ENCODE data around the gene PCDH9.
"Not testable (repeated sequence)": the region's sequence is repeated elsewhere in the genome, so short reads cannot be mapped to it uniquely, and the experiment has no call there.

Gene PCDH9

GRCh38 chr13:66896933-66897332, 333.2 kb downstream of the PCDH9 start:
- DNase-seq (ENCODE audit: low spot score), result no peak

DNA sequence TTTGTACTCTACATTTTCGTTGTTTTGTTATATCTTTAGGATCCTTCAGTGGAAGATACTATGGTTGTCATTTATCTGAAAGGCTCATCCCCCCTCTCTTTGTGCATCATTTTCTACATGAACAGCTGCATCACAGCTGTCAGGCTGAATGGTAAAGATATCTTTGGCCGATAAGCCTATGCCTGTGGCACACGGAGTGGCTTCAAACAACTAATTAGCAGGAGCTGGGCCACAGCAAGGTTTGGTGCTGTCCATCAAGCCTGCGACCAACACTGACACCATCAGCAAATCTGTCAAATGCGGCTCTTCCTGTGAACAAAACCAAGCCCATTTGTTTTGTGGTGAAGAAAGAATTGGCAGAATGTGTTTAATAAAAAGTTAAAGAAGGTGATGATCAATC, 334.4 kb downstream of the PCDH9 start:
- no peak for DNase-seq (ENCODE audit: low spot score)

GRCh38 chr13:66895320-66895719, 334.8 kb downstream of the PCDH9 start:
- DNase-seq (ENCODE audit: low spot score), result no peak

- no peak for DNase-seq (ENCODE audit: low spot score)
Observed at GRCh38 chr13:66888698-66889097, 341.4 kb downstream of the PCDH9 start.

- DNase-seq (ENCODE audit: low spot score), result no peak
Observed at GRCh38 chr13:66887088-66887487, 343.0 kb downstream of the PCDH9 start.

DNA sequence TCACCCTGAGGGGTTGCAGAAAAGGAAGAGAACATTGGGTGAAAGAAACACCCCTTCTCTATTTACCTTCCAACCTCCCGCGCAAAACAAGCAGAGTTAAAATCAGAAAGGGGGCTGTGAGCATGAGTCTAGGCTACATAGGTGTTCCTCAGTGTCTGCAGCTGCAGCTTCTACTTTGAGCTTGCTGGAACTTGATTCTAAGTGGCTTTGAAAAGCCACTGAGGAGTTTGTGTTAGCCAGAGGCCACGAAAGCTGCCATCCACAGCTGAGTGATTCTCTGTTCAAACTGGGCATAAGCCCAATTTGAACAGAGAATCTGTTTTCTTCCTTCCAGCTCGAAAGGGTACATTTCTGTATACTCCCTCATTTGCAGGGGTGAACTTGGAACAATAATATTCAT, 343.9 kb downstream of the PCDH9 start:
- DNase-seq (ENCODE audit: low spot score), result no peak

DNA sequence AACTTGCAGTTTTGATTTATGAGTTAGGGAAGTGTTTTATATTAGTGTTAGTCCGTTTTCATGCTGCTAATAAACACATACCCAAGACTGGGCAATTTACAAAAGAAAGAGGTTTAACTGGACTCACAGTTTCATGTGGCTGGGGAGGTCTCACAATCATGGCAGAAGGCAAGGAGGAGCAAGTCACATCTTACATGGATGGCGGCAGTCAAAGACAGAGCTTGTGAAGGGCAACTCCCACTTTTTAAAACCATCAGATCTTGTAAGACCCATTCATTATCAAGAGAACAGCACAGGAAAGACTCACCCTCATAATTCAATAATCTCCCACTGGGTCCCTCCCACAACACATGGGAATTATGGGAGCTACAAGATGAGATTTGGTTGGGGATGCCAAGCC, 349.0 kb downstream of the PCDH9 start:
- DNase-seq (ENCODE audit: low spot score), result not testable (repeated sequence)

DNA sequence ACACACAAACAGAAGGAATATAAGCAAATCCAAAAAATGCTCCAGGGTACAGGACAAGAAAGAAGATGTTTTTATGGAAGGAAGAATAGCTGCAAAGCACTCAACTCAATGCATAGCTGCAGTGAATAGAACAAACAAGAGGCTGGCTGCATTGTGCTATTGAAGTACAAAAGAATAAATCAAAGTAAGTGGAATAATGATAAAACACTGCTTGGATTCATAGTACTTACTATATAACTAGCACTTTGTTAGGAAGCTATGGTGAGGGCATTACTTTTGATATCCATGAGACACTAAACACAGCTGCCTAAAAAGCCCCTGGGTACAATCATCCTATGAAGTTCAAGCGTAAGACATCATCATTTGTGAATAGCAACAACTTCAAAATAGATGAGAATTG, 350.1 kb downstream of the PCDH9 start:
- DNase-seq (ENCODE audit: low spot score), result no peak

- no peak for DNase-seq (ENCODE audit: low spot score)
Observed at GRCh38 chr13:66875264-66875663, 354.9 kb downstream of the PCDH9 start.

GRCh38 chr13:66864627-66865026, 365.5 kb downstream of the PCDH9 start:
- DNase-seq (ENCODE audit: low spot score), result no peak

- DNase-seq (ENCODE audit: low spot score), result no peak
Observed at GRCh38 chr13:66860878-66861417, 369.2 kb downstream of the PCDH9 start.

- no peak for DNase-seq (ENCODE audit: low spot score)
Observed at GRCh38 chr13:66859934-66860877, 369.9 kb downstream of the PCDH9 start.

DNA sequence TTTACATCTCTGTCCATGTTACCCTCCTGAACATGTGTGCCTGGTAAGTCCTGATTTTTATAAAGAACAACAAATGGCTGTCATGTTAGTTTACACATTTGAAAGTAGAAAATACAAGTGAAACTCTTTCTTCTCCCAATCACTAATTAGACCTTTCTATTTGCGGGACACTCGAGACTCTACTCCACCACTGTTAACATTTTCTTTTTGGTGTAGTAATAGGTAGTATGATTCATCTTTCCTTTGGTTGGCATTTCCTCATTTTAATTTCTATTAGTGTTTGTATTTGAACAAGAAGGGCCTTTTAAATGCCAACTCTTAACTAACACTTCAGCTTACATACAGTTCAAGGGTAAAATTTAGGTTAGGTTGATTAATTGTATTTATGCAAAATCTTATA, 371.1 kb downstream of the PCDH9 start:
- DNase-seq (ENCODE audit: low spot score), result no peak

DNA sequence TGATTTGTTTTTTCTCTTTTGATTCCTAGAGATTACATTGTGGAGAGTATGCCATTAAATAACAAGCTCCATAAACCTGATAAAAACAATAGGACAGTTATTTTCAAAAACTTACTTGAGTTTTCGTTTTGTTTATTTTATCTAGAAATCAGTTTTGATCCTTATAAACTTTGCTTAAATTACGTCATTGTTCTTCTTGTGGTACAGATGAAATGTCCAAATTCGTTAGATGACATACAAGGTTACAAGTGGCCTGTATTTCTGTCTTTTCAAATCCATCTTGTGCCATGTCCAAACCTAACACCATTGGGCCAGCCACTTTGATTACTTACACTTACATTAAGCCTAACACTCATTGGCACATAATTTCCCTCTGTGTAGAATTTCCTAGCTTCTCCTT, 372.0 kb downstream of the PCDH9 start:
- DNase-seq (ENCODE audit: low spot score), result no peak

DNA sequence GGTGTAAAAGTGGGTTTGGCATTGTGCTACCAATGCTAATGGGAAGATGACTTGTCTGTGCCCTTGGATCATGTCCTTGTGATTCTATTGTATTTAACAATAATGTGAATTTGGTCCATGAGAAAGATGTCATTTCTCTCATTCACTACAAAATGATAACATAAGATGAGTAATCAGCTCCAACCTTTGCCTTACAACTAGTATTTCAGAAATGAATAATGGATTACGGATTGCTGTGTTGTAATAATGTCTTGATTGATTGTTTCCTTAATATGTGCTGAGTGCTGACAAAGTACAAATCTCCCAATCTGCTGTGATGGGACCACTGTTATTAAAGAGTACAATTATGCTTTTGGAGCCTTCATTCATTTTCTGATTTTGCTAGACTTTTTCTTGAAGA, 375.0 kb downstream of the PCDH9 start:
- DNase-seq (ENCODE audit: low spot score), result no peak

DNA sequence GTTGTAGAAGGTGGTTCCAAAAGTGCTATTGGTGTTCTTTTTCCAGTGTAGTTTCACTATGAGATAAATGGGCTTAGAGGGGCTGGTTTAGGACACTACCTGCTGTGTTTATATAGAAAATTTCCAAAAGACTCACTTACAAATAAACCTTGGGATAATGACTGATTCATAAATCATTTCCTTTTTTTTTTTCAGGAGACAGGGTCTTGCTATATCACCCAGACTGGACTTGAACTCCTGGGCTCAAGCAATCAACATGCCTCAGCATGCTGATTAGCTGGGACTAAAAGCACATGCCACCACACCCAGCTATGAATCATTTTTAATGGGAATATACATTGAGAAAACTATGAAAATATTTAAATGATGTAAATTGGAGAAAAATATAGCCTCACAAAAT, 376.6 kb downstream of the PCDH9 start:
- DNase-seq (ENCODE audit: low spot score), result no peak

- DNase-seq (ENCODE audit: low spot score), result no peak
Observed at GRCh38 chr13:66849706-66850105, 380.4 kb downstream of the PCDH9 start.

- DNase-seq (ENCODE audit: low spot score), result no peak
Observed at GRCh38 chr13:66847541-66847940, 382.6 kb downstream of the PCDH9 start.

DNA sequence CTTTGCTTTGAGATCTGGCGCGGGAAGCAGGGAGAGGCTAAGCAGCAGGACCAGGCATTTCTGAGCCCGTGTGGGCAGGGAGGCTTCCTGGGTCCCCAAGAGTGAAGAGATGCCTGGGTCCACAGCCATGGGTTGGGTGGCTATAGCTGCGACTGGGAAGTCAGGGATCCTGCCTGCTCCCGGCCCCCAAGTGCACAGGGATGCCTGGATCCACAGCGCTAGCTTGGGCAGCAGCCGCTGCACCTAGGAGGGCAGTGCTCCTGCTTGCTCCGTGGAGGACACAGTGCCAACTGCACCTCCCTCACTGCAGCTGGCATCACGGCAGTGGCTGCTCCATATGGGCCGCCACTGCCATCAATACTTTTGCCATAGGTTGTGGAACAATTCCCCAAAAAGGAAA, 384.7 kb downstream of the PCDH9 start:
- no peak for DNase-seq (ENCODE audit: low spot score)

DNA sequence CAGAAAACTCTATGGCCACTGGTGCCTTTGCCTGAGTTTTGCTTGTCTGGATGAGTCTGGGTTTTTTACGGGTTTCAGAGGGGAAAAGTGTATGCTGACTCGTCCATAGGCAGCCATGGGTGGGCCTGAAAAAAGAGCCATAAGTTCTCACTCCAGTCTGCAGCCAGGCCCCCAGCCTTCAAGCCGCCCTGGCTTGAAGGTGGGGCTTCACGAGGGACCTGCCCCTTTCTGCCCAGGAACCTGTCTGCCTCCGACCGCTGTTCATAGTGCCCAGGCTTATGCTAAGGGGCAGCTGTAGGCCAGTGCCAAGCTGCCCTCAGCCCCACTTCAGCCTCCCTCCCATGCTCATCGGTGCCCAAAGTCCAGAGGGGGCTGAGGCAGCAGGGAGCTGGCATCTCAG, 385.2 kb downstream of the PCDH9 start:
- no peak for DNase-seq (ENCODE audit: low spot score)

DNA sequence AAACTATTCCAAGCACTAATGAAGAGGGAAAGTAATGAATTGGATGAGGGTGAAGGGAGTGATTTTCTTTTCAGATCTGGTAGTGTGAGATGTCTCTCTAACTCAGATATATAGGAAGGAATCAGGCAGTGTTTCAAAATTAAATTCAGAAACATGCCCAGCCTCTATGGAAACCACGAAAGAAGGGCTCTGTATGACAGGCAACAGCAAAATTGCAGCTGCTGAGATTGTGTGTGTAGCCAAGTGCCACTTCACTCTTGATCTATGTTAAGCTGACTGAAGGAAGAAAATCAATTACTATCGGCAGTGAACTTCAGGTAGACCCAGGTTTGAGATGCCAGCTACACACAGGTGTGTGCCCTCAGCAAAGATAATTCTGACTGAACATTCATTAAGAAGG, 387.4 kb downstream of the PCDH9 start:
- DNase-seq (ENCODE audit: low spot score), result no peak

- DNase-seq (ENCODE audit: low spot score), result no peak
Observed at GRCh38 chr13:66840621-66841020, 389.5 kb downstream of the PCDH9 start.

DNA sequence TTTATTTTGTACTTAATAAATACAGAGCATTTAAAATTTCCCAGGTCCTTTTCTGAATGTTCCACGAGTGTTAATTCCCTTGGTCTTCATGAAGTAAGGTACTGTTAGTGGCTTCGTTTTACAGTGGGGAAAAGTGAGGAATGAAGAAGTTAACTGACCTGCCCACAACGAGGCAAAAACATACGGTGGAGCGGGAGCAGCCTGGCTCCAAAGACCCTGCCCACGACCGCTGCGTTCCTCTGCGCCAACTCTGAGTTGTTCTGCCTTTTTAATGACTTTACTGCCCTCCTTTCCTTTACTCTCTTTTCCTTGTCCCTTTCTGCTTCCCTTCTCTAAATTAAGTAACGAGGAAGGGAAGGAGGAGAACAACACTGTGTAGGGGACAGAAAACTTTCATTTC, 392.9 kb downstream of the PCDH9 start:
- no peak for DNase-seq (ENCODE audit: low spot score)

Data from hepatic stellate cell (primary cell).